ENCODE measurements around the gene ATAD5. TPM values are rescaled to one million over a fixed set of nuclear protein-coding genes. Genes with fewer than 3 reads are reported as not detected.
"Not testable (repeated sequence)": the region's sequence is repeated elsewhere in the genome, so short reads cannot be mapped to it uniquely, and the experiment has no call there.

ATAD5 gene
- polyA plus RNA-seq, 1 of the 3 experiments (the other 2 are of a cell fraction) = 0.66 TPM

DNA sequence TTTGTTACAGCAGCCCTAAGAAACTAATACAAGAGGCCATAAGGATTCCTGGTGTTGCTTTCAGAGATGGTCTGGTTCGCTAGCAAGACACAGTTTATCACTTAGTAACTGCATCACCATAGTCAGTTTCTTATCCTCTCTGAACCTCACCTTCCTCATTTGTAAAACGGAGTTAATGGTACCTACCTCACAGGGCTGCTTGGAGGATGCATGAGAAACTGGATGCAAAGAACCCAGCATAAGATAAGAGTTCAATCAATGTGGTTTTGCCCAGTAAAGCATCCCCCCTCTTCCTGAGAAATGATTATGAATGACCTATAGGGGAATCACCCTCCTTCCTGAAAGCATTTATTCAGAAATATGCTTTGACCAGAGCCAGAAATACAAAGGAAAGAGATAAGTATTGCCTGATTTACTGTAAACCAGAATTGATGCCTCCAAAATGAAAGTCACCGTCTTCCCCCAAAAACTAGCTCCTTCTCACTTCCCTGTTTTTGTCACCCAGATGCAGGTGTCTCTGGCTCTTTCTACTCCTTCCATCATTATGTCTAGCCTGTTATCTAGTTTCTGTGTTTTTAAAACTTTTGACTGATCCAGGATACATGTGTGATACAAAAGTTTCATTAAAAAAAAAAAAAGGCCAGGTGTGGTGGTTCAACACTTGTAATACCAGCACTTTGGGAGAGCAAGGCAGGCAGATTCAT is 77.1 kb downstream of the ATAD5 start (continued):
- TF ChIP-seq, protein P1, sequence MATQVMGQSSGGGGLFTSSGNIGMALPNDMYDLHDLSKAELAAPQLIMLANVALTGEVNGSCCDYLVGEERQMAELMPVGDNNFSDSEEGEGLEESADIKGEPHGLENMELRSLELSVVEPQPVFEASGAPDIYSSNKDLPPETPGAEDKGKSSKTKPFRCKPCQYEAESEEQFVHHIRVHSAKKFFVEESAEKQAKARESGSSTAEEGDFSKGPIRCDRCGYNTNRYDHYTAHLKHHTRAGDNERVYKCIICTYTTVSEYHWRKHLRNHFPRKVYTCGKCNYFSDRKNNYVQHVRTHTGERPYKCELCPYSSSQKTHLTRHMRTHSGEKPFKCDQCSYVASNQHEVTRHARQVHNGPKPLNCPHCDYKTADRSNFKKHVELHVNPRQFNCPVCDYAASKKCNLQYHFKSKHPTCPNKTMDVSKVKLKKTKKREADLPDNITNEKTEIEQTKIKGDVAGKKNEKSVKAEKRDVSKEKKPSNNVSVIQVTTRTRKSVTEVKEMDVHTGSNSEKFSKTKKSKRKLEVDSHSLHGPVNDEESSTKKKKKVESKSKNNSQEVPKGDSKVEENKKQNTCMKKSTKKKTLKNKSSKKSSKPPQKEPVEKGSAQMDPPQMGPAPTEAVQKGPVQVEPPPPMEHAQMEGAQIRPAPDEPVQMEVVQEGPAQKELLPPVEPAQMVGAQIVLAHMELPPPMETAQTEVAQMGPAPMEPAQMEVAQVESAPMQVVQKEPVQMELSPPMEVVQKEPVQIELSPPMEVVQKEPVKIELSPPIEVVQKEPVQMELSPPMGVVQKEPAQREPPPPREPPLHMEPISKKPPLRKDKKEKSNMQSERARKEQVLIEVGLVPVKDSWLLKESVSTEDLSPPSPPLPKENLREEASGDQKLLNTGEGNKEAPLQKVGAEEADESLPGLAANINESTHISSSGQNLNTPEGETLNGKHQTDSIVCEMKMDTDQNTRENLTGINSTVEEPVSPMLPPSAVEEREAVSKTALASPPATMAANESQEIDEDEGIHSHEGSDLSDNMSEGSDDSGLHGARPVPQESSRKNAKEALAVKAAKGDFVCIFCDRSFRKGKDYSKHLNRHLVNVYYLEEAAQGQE (IDR thresholded peaks at IDR 0.05; ENCODE audit: low read depth, low read length) = no peak
- TF ChIP-seq TCF12 (IDR thresholded peaks at IDR 0.05) = no peak
- TF ChIP-seq, protein P2, sequence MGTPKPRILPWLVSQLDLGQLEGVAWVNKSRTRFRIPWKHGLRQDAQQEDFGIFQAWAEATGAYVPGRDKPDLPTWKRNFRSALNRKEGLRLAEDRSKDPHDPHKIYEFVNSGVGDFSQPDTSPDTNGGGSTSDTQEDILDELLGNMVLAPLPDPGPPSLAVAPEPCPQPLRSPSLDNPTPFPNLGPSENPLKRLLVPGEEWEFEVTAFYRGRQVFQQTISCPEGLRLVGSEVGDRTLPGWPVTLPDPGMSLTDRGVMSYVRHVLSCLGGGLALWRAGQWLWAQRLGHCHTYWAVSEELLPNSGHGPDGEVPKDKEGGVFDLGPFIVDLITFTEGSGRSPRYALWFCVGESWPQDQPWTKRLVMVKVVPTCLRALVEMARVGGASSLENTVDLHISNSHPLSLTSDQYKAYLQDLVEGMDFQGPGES (IDR thresholded peaks at IDR 0.05; ENCODE audit: low read depth, low read length) = no peak
- TF ChIP-seq JUND (IDR thresholded peaks at IDR 0.05) = no peak
- TF ChIP-seq GABPA (IDR thresholded peaks at IDR 0.05; ENCODE audit: low read depth) = no peak
- TF ChIP-seq ELF1 (IDR thresholded peaks at IDR 0.05) = no peak
- TF ChIP-seq, protein P3, sequence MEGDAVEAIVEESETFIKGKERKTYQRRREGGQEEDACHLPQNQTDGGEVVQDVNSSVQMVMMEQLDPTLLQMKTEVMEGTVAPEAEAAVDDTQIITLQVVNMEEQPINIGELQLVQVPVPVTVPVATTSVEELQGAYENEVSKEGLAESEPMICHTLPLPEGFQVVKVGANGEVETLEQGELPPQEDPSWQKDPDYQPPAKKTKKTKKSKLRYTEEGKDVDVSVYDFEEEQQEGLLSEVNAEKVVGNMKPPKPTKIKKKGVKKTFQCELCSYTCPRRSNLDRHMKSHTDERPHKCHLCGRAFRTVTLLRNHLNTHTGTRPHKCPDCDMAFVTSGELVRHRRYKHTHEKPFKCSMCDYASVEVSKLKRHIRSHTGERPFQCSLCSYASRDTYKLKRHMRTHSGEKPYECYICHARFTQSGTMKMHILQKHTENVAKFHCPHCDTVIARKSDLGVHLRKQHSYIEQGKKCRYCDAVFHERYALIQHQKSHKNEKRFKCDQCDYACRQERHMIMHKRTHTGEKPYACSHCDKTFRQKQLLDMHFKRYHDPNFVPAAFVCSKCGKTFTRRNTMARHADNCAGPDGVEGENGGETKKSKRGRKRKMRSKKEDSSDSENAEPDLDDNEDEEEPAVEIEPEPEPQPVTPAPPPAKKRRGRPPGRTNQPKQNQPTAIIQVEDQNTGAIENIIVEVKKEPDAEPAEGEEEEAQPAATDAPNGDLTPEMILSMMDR (IDR thresholded peaks at IDR 0.05) = no peak
- TF ChIP-seq, protein P4, sequence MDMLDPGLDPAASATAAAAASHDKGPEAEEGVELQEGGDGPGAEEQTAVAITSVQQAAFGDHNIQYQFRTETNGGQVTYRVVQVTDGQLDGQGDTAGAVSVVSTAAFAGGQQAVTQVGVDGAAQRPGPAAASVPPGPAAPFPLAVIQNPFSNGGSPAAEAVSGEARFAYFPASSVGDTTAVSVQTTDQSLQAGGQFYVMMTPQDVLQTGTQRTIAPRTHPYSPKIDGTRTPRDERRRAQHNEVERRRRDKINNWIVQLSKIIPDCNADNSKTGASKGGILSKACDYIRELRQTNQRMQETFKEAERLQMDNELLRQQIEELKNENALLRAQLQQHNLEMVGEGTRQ (IDR thresholded peaks at IDR 0.05; ENCODE audit: borderline replicate concordance, low read depth, low read length) = no peak
- no peak for TF ChIP-seq NRF1 (IDR thresholded peaks at IDR 0.05; ENCODE audit: low read depth, low read length)

DNA sequence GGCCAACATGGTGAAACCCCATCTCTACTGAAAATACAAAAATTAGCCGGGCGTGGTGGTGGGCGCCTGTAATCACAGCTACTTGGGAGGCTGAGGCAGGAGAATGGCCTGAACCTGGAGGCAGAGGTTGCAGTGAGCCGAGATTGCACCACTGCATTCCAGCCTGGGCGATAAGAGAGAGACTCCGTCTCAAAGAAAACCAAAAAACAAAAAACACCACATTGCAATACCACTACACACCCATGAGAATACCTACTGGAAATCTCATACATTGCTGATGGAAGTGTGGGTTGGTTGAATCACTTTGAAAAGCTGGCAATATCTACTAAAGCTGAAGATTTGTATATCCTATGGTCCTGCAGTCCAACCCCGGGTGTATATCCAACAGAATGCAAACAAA is 78.4 kb downstream of the ATAD5 start:
- CTCF ChIA-PET; H3K36me3 ChIP-seq (replicated peaks in 1 of 2; ENCODE audit: control insufficient read depth in 1 of 2, insufficient read depth in 2 of 2, low read length in 1 of 2): not testable (repeated sequence)

More for the DNA sequence above, 78.4 kb downstream of the ATAD5 start:
- H4K20me1 ChIP-seq (ENCODE audit: insufficient read depth); H3K4me3 ChIP-seq (ENCODE audit: low read depth in 2 of 2, low read length in 1 of 2); H3K27ac ChIP-seq (ENCODE audit: low read depth in 2 of 2, low read length in 1 of 2); H3K9ac ChIP-seq; H2AFZ ChIP-seq (ENCODE audit: low read depth); H3K9me2 ChIP-seq; H3K4me2 ChIP-seq; DNase-seq; H3K4me1 ChIP-seq (ENCODE audit: control insufficient read depth in 1 of 2, insufficient read depth in 2 of 2, low read depth in 1 of 2, low read length in 1 of 2); H3F3A ChIP-seq (replicated peaks; ENCODE audit: insufficient read depth); H3K9me3 ChIP-seq; POLR2A ChIA-PET; H3K27me3 ChIP-seq (ENCODE audit: insufficient read depth): not testable (repeated sequence)
- WGBS (ENCODE audit: low lambda C conversion rate) = 89% methylated on average over 7 of the region's 7 CpGs
- H3K79me2 ChIP-seq (ENCODE audit: insufficient read depth) = peaks cover 17% of the 10 kb centered on the region

Data from SK-N-SH (cell line).